HPDE6-E6E7 (cell line): ENCODE data around the gene ERBB4.

Experiments used
- DNase-seq: peaks from one replicate; pipeline ENCODE4 v3.0.0; 2011; ENCODE audit warnings: missing footprints; ENCODE audit errors: extremely low spot score

ERBB4 gene

DNA sequence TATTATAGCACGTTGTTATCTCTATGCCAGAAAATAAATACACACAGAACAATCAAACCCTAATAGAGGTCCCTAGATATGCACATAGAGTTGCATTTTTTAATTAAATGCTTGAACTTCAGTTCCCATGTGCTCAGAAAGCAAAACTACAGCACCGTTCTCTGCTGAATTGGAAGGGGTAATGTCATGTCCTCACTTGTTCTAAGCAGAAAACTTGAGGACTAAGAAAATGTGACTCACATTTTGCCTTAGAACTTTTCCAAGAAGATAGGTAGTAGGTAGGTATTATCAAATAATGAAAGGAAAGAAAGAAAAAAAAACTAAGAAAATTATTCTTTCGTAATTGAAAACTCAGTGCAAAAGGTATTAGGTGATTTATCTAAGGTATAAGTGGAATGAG lies 607.3 kb downstream of the ERBB4 start:
- peak; percentile 11 for DNase-seq

DNA sequence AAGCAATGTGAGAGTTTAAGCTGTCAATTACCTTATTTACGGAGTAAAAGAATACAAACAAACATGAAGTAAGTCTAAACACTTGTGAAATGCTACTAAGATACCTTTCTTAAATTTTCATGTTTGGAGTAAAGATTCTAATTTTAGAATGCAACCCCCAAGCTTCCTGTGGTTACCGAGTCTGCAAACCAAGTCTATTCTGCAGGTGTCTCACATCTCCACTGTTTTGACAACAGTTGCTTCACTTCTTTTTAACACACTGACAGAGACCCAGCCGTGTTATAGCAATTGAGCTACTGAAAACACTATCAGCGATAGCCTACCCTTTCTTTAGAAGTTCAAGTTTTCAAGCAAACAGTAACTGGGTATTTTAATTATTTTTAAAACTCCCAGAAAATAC lies 608.3 kb downstream of the ERBB4 start:
- no peak for DNase-seq

DNA sequence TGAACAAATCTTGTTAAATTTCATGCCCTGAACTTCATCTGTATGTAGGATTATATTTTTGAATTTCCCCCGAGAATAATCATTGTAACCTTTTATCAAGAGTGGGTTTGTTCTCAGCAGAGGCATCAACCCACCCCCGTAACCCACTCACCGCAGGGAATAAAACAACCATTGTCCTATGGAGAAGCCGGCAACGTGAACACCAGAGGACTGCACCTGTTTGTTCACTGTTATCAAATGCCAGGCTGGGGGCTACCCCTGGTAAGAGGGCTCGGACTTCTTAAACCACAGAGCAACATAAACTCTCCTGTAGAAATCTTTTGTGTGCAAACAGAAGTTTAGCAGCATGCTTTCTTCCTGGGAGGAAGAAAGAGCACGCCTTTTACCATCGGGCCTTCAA lies 610.4 kb downstream of the ERBB4 start:
- no peak for DNase-seq

DNA sequence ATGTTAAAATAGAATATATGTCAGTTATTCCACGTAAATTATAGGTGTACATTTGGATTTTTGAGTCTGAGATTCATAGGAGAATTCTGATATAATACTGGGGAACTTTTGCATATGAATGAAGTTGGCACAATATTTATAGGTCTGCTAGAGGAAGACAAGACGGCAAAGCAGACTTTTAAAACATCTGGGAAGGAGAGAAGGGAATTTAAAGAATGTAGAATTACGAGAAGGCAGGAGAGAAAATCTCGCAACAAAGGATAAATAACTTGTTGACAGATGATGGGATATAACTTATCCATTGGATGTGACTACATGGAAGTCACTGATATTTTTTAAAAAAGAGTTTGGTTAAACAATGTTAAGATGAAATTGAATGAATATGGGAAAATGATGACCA lies 615.6 kb downstream of the ERBB4 start:
- no peak for DNase-seq

DNA sequence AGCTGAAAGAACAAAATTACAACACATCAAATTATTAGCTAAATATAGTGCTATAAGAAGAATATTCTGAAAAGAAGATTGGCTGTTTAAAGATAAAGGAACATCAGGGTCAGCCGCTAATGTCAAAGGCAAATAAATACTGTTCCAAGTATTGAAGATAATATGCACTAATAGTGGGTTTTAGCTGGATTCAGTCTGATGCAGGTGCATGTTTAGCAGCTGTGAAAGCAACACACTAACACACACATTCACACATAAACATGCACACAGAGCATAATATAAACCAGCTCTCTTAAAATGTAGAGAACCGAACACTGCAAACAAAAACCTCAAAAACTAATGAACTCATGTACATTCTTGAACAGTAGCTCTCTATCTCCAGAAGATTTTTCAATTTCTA lies 634.6 kb downstream of the ERBB4 start:
- DNase-seq, result no peak

DNA sequence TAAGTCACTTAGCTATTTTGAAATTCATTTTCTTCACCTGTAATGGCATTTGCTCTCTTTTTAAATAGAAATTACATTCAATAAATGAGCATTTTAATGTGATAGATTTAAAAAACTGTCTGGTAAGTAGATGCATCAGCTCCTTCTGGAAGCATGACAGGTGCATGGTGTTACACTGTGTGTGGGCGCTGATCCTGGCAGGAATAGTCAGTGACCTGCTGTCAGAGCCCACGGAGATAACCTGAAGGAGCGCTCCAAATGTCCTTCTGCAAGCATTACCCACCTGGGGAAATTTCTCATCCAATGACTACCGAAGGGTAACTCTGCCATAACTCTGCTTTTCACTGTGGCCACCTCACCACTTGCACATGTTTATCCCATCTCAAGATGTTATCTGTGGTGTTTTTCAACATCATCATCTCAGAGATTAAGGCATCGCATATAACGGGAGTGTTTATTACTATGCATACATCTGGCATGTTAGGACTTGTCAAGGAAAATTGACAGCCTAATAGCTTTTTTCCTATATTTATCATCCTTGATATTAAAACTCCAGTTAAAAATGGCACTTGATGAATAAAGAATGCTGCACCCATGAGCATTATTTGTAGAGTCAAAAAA lies 637.3 kb downstream of the ERBB4 start:
- DNase-seq, result no peak

DNA sequence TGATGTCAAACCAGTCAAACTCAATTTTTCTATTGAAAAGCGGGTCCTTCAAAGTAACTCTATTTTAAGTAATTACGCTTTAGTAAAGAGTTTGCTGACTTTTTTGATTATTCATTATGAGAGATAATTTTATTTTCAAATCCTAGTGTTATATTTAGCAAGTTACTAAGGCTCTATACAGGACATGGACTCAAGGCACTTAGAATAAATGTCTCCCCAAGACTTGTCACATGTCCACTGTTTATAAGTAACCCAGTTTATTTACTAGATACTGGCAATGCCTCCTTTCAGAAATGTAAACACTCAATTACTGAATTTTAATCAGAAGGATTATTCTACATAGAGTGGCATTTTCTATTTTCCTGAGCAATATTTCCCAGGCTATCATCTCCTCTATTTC lies 638.1 kb downstream of the ERBB4 start:
- no peak for DNase-seq

DNA sequence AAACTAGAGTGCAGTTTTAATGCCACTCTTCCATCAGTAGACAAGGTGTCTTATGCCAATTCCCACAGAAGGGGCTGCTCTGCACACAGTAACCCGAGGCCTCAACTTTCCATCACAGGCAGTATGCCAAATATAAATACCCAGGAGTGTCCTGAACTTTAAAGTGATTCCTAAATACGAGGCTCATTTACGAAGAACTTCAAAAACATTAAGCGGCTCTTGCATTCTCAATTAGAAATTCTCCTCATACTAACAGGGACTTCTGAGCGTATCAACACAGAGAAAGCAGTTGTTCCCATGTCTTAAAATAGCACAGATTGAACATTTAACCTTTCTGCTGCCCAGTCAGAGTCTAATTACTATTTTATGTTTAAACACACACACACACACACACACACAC lies 638.6 kb downstream of the ERBB4 start:
- no peak for DNase-seq

DNA sequence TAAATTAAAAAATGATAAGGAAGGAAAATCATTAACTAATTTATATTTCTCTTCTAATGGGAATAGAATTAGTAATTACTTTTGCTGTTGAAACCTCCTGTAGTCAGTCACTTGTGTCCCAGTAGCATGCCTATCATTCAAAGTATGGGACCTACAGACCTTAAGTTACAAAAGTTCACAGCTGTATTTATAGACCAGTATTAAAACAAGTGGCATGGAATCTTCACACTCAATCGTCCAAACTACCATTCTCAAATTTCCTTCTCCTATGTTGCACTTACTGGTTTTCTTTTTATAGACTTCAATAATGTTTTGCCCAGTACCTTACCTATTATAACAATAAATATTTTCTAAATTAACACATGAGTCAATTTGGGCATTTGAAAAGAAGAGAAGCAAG lies 639.9 kb downstream of the ERBB4 start:
- DNase-seq, result no peak

DNA sequence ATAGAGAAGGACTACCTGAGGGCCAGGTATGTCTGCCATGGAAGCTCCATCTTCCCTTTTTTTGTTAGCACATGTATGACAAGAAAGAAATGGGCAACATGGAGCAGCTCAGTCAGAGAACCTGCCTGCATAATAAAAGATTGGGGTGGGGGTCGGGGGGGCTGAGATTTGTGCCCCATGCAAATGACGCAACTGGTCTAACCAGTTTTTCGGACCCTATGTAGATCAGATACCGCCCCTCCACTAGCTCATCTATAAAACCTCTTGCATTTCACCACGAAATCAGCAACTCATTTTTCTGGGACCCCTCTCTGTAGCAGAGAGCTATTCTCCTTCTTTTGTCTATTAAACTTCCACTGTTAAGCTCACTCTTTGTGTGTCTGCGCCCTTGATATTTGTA lies 657.2 kb downstream of the ERBB4 start:
- no peak for DNase-seq

DNA sequence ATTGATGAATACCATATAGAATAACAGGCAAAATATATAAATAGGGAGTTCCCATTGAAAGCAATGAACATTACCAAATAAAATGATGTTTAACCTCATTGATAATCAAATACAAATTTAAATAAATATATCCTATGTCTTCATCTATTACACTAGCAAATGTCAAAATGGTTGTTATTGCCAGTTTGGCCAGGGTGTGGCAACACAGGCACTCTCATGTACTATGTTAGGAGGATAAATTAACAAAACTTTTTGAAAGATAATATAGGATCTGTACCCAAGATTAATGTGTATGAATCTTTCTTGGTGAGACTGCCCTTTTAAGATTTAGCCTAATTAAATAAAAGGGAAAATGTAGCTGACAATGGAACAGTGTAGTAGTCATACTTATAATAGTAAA lies 659.3 kb downstream of the ERBB4 start:
- no peak for DNase-seq

DNA sequence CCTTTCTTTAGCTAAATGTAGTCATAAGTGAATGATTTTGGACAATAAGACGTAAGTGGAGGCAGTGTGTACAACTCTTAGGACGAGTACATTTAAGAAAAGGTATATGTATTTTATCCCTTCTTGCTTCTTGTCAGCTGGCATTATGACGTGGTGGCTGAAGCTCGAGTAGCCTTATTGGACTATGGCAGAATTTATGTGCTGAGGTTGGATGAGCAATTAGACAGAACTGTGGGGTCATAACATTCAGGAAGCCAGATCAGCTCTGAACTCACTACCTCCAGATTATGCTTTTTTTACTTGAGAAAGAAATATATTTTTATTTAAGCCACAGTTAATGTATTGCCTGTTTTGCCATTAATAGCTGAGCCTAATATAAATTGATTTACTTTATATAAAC lies 661.5 kb downstream of the ERBB4 start:
- no peak for DNase-seq

DNA sequence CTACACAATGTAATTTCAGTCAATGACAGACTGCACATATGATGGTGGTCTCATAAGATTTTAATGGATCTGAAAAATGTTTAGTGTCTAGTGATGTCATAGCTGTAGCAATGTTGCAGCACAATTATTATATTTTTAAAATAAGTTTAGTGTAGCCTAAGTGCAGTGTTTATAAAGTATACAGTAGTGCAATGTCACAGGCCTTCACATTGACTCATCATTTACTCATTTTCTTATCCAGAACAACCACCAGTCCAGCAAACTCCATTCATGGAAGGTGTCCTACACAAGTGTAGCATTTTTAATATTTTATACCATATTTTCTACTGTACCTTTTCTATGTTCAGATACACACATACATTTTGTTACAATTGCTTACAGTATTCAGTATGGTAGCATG lies 663.1 kb downstream of the ERBB4 start:
- DNase-seq, result no peak

DNA sequence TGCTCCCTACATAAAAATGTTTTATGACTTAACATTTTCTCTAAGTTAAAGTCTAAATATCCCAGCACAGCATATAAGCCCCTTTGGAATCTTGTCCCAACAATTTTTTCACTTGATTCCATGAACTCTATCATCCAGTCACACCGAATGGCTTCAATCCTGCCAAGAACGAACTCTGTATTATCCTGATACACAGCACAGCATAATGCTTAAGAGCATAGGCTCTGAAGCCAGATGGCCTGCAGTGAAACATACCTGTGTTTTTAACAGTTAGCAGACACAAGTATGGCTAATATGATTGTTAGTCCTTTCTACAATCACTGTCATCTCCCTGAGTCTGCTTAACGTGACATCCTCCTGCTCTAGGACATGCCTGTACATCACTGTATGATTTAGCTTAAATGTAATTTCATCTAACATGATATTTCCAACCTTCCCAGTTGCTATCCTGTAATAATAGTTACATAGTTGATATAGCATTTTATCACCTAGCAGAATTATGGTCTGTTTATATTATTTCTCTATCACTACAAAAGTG lies 669.5 kb downstream of the ERBB4 start:
- DNase-seq, result no peak

DNA sequence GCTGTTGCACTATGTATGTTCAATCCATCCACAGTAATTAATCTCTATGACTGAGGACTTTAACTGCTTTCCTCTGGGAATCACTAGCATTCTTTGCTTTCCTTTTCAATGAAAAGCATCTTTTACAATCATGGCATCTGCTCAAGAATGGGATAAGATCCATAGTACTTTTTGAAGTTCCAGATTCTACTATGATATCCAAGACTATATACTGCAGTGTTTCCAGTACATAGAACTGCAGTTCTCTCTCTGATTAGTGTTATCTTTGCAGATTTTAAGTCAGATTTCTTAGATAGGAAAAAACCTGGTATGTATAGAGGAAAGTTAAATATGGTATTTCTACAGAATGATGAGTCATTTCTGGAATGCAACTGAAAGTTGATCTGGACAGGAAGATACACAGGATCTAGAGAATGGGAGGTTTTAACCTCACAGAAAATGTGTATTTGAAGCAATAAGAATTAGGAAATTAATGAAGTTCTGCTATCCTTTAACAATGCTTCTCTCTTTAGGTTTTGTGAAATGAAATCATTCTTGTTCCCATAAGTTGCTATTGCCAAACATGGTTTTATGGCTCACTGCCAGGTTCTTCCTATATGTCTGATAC lies 670.7 kb downstream of the ERBB4 start:
- peak; percentile 14 for DNase-seq

DNA sequence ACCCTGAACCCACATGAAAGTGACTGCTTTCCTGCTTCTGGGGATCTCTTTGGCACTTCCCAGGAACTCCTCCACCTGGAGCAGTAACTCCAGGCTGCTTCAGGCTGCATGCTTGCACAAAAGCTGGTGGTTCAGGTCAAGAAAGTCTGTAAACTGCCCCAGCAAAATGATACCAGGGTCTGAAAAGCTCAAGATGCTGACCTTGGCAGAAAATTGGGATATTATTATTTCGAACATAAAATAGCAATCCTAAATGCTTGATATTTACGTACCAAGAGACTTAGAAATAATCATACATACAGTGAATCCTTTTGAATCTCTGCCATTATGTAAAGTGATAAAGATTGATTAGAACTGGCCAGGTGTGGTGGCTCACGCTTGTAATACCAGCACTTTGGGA lies 674.3 kb downstream of the ERBB4 start:
- DNase-seq, result no peak

DNA sequence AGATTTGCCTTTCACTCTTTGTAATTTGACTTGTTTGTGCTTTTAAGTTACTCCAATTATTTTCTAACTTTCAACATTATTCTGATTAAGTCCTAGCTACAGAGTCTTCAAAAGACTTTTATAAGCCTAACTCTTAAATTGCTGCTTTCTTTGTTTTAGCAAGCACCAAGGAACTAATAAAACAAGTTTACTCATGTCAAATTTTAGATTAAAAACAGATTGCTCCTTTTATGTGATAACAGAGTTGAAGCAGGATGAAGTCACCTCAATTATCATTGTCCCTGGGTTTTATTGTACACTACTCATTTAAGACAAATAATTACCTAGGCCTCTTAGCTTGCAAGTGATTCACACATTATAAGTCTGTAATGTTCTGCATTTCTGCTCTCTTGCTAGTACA lies 678.4 kb downstream of the ERBB4 start:
- DNase-seq, result no peak

DNA sequence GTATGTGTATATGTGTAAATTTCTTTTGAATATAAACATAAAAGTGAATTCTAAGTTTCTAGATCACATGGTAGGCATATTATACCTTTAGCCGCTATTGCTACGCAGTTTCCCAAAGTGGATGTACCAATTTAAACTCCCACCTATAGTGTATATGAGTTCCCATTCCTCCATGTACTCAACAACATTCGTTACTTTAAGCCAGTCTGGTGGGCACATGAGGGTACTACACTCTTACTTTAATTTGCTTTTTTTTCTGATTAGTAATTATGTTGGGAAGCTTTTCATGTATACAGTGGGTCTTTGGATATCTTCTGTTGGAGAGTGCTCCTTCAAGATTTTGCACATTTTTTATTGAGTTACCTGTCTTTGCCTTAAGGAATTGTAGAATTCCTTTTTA lies 683.8 kb downstream of the ERBB4 start:
- DNase-seq, result no peak

DNA sequence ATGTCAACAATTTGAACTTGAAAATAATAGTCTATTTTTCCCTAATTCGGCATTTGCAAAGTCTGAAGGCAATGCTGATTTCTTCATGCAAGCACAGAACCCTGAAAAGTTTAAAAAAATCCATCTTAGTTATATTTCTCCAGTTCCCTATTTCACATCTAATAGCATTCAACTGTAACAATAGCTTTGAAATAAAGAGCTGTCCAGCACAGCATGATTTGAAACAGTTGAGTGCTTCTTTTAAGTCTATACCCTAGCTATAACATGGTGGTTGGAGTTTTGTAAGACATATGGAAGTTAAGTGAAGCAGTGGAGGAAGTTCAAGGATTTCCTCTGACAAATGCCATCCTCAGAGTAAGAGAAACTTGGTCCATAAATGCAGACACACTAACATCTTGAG lies 691.9 kb downstream of the ERBB4 start:
- no peak for DNase-seq

DNA sequence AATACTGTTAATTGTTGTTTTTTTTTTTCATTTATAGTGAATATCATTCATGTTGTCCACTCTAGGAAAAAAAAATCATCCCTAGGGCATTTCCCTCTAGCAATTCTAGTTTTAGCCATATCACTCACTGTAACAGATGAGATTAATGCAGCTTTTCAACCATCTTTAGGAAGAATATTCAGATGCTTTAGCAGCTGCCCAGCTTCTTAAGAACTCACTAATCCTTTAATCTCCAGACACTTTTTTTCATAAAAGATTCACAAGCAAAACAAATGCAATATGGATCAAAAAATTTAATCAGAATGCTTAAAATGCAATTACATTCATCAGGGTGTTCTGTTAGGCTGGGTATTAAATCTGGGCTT lies 692.6 kb downstream of the ERBB4 start:
- no peak for DNase-seq

DNA sequence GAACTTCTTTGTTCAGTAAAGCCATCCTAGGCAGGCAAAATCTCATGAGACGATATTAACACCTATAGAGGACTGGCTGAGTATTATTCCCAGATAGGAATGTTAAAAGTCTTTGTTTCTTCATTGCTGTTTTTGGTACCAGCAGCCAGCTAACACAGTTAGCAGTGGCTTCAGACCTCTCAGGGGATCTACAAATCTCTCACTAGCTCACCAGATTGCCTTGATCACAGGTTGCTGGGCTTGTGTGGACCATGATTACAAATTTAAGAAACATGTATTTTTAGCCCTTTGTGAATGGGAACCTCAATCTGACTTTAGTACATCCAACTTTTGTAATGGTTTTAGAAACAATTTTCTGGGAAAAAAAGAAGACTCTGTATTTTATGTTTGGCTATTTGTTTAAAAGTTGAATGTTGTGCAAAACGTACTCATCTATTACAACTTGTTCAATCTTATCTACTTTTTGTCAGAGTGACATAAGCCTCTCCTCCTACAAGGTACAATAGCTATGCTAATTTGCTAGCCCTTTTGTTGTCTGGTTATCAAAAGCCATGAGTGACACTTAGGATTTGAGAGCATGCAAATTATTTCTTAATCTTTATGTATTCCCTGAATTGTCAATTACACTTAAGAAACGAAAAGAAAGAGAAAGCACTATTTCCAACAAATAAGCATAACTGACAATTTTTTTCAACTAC lies 693.1 kb downstream of the ERBB4 start:
- DNase-seq, result no peak

DNA sequence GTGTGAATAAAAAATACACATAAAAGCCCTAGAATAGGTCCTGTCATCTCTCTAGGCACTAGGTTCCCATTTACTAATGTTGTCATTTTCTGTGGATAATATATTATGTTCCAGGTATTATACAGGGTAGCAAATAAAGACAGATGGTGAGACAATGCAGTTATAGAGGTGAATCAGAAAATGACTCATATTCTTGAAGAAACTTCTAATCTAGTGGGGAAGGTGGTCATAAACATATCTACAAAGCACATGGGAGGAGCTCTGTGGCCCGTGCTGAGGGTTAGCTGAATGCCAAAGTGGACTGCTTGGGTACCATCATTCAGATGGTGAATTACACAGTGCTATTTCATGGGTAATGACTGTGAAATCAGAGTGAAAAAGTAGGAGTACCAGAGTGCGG lies 700.9 kb downstream of the ERBB4 start:
- DNase-seq, result no peak

DNA sequence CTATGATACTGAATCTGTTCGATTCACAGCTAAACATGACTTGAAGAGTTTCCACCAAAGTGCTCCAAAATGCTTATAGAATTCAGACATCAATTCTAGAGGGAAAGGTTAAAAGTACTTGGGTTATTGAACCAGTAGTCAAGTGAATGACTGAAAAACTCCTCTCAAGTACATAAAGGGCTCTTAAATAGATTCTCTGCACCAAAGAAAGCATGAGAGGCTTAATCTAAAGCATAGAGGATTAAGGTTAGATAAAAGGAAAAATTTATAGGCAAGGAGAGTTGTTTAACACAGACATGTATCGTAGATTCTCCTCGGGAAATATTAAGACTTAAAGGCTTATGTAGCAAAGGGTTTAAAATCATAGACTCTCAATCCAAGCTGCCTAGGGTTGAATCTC lies 701.4 kb downstream of the ERBB4 start:
- no peak for DNase-seq
